ENCODE data around the gene AP1G1.
"Not testable (repeated sequence)": the region's sequence is repeated elsewhere in the genome, so short reads cannot be mapped to it uniquely, and the experiment has no call there.

Gene AP1G1

GRCh38 chr16:71707199-71707598, 101.4 kb downstream of the AP1G1 start:
- DNase-seq (ENCODE audit: low spot score) (no peak), FAIRE-seq (no peak)

- FAIRE-seq (no peak), DNase-seq (ENCODE audit: low spot score) (no peak)
Measured at GRCh38 chr16:71706046-71706445, 102.6 kb downstream of the AP1G1 start.

- no peak for FAIRE-seq
- no peak for DNase-seq (ENCODE audit: low spot score)
Measured at GRCh38 chr16:71703333-71703732, 105.3 kb downstream of the AP1G1 start.

- FAIRE-seq = no peak
- no peak for DNase-seq (ENCODE audit: low spot score)
Measured at GRCh38 chr16:71700831-71701230, 107.8 kb downstream of the AP1G1 start.

- DNase-seq (ENCODE audit: low spot score) (no peak), FAIRE-seq (no peak)
Measured at GRCh38 chr16:71698491-71698890, 110.1 kb downstream of the AP1G1 start.

- no peak for FAIRE-seq
- DNase-seq (ENCODE audit: low spot score) = no peak
Measured at GRCh38 chr16:71693164-71693563, 115.5 kb downstream of the AP1G1 start.

- DNase-seq (ENCODE audit: low spot score) = no peak
- no peak for FAIRE-seq
Measured at GRCh38 chr16:71689901-71690300, 118.7 kb downstream of the AP1G1 start.

- FAIRE-seq (no peak), DNase-seq (ENCODE audit: low spot score) (no peak)
Measured at GRCh38 chr16:71687861-71688260, 120.8 kb downstream of the AP1G1 start.

- FAIRE-seq = not testable (repeated sequence)
Measured at GRCh38 chr16:71684280-71684679, 124.4 kb downstream of the AP1G1 start.

GRCh38 chr16:71681360-71681759, 127.3 kb downstream of the AP1G1 start:
- FAIRE-seq = no peak
- no peak for DNase-seq (ENCODE audit: low spot score)

More at GRCh38 chr16:71684280-71684679, 124.4 kb downstream of the AP1G1 start:
- not testable (repeated sequence) for DNase-seq (ENCODE audit: low spot score)
